ENCODE measurements around the gene INVS. TPM values are rescaled to one million over a fixed set of nuclear protein-coding genes. Genes with fewer than 3 reads are reported as not detected.

INVS gene
- total and polyA plus RNA-seq, 2 of the 4 experiments (the other 2 are of a cell fraction), result 9.2 to 33.5 TPM

DNA sequence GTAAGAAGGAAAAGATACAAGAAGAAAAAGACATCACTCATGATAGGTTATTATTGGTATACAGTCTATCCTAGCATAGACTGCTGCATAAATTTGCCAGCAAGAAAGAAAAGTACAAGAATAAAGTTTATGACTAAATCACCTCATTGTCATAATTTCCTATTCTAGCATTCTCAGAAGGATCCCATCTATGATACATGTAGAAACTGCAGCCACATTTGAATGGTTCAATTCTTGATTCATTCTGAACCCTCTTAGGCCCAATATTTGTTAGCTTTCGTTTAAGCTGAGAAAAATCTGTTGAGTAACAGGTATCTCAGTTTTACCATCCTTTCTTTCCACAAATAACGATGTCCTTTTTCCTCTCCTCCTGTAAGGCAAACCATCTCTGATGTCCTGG is 21.2 kb downstream of the INVS start:
- ChIA-PET POLR2A (ENCODE audit: unreplicated experiment) (no interaction called here), CTCF (no interaction called here)
- Histone ChIP-seq H3K36me3 (ENCODE audit: control insufficient read depth, insufficient read depth, low read length) (0 out of 2 replicates have a peak, but pooled peaks cover 1% of the 10 kb centered on the region), H4K8ac (ENCODE audit: low read depth in 2 of 2, low read length in 2 of 2) (no peak overlapping the region), H4K91ac (ENCODE audit: insufficient read depth, low read depth, low read length) (no peak overlapping the region), H2AFZ (replicated peaks; ENCODE audit: low read length, poor library complexity) (no peak overlapping the region), H4K5ac (ENCODE audit: low read depth, low read length) (no peak overlapping the region), H2BK20ac (ENCODE audit: low read depth, low read length) (no peak overlapping the region), H3K9ac (ENCODE audit: low read depth, low read length) (no peak overlapping the region), H3K14ac (replicated peaks; ENCODE audit: low read depth, low read length) (no peak overlapping the region), H3K18ac (ENCODE audit: low read depth, low read length) (no peak overlapping the region), H3K4ac (ENCODE audit: low read depth, low read length) (no peak overlapping the region), H3K27ac (ENCODE audit: insufficient read depth, low read length) (no peak overlapping the region), H2BK5ac (ENCODE audit: low read depth, low read length, poor library complexity, severe bottlenecking) (no peak overlapping the region), H3K56ac (ENCODE audit: extremely low read depth, insufficient read depth, low read length) (no peak overlapping the region), H3K4me2 (ENCODE audit: low read depth, low read length) (no peak overlapping the region), H4K20me1 (ENCODE audit: insufficient read depth, low read length) (0 out of 2 replicates have a peak, but pooled peaks cover 2% of the 10 kb centered on the region), H2AK5ac (ENCODE audit: low read depth, low read length) (no peak overlapping the region), H3K23ac (ENCODE audit: low read depth, low read length) (no peak overlapping the region), H3K79me1 (ENCODE audit: low read depth in 1 of 2, low read length in 2 of 2) (peaks cover 9 to 19% of the 10 kb centered on the region in 2 experiments), H3K4me3 (ENCODE audit: insufficient read depth, low read depth, low read length) (no peak overlapping the region), H2BK15ac (ENCODE audit: low read depth, low read length) (no peak overlapping the region), H2BK120ac (ENCODE audit: low read depth, low read length) (no peak overlapping the region), H2AK9ac (replicated peaks; ENCODE audit: low read depth, low read length, poor library complexity) (no peak overlapping the region), H3K9me1 (ENCODE audit: insufficient read depth, low read length) (no peaks in the 10 kb centered on the region), H3K4me1 (ENCODE audit: control insufficient read depth, insufficient read depth, low read length) (no peaks in the 10 kb centered on the region), H3K27me3 (ENCODE audit: control insufficient read depth, insufficient read depth, low read length) (no peaks in the 10 kb centered on the region), H3K9me3 (ENCODE audit: control insufficient read depth, insufficient read depth, low read length) (no peaks in the 10 kb centered on the region)
- DNase-seq (no peak), ATAC-seq (ENCODE audit: low read depth) (no peak)
- dilution Hi-C loops (cut with HindIII; ENCODE audit: low sequenced_read_pairs, unreplicated experiment) (no loop called here), intact Hi-C loops (cut with micrococcal nuclease) (loop anchor here (5.0 to 10.0 kb wide), 3 partner anchors 55 to 213 kb away; partner anchors contain the start of gene STX17), in situ Hi-C loops (cut with MboI; ENCODE audit: low sequenced_read_pairs) (no loop called here)
- no TSS peak for BruUV-seq (replicated peaks)
- no peak for TF ChIP-seq SMC3 (IDR thresholded peaks at IDR 0.05; ENCODE audit: low read depth, low read length)
- no peak for TF ChIP-seq FOS (IDR thresholded peaks at IDR 0.05; ENCODE audit: low read depth, low read length)
- no peak for TF ChIP-seq CHD1 (IDR thresholded peaks at IDR 0.05; ENCODE audit: low read depth, low read length)
- TF ChIP-seq RAD21 (IDR thresholded peaks at IDR 0.05; ENCODE audit: low read length), result no peak
- no peak for TF ChIP-seq MXI1 (IDR thresholded peaks at IDR 0.05; ENCODE audit: borderline replicate concordance, low read depth, low read length)
- no peak for TF ChIP-seq MAZ (IDR thresholded peaks at IDR 0.05; ENCODE audit: borderline replicate concordance, low read depth, low read length)
- no peak for TF ChIP-seq RFX5 (IDR thresholded peaks at IDR 0.05; ENCODE audit: low read depth, low read length)
- no CpG with 5 or more reads among the region's 2 CpGs for WGBS, 2 experiments (ENCODE audit: extremely low coverage in 2 of 2, insufficient read length in 1 of 2)
